GM12891 (cell line): ENCODE measurements around the gene SRRD.

Experiments used
- POLR2A ChIP-seq: IDR thresholded peaks from 2 replicates; pipeline ENCODE4 v1.6.1; 2011; ENCODE audit warnings: low read depth, low read length, control low read depth
- POLR2AphosphoS5 ChIP-seq: IDR thresholded peaks from 2 replicates; pipeline ENCODE4 v1.6.1; 2011; ENCODE audit warnings: low read depth, low read length, control low read depth
- TAF1 ChIP-seq: IDR thresholded peaks from 2 replicates; pipeline ENCODE4 v1.6.1; 2011; ENCODE audit warnings: low read depth, low read length, control low read depth

GRCh38 chr22:26463101-26463661 lies 20.5 kb upstream of the SRRD start:
- TF ChIP-seq TAF1 (no peak), POLR2AphosphoS5 (no peak), POLR2A (no peak)
